HG02610 (cell line): Measurements from ENCODE around the gene CCDC9B.
A peak's percentile ranks its signal among the peaks of the same experiment; 100 is the strongest.

ENCODE experiments used
- ATAC-seq: cut with Tn5 transposase; IDR thresholded peaks from one replicate; pipeline ENCODE4 v1.9.1; 2021; ENCODE audit warnings: mild to moderate bottlenecking, moderate library complexity; ENCODE audit not compliant: unreplicated experiment

CCDC9B gene

DNA sequence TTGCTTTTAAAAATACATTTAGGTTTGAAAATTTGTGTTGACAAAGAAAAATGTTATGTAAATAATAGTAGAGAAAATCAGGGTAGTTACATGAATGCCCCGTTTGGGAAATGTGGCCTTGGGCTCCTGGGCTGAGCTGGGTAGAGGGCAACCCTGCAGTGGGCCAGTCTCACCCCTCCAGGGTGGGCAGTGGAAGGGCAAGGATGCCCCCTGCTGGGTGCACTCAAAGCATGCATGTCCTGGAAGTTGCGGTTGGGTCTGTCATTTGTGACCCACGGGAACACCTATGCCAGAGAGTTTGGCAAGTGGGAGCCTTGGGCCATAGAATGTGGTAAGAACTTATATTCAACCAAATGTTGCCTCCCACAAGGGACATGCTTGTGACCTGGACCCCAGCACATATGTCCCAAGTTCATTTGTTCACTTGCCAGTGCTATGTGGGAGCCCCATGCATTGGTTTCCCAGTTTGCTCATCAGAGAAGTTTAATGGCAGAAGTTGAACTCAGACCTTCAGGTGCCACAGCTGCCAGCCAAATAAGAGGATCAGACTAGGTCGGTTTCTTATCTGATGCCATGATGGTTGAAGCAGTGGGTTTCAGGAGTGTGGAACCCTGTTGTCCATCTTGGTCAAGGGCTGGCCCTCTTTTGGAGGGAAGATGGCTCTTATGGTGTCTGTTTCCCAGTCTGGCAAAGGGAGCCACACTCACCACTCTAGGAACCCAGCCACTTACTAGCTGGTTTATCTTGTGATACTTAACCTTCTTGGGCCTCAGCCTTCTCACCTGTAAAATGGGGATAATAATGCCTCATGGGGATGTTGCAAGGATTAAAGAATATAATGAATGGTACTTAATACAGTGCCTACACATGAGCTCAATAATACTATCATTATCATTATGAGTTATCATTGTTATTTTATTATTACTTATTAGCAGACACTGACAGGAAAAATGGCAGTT is 30.5 kb downstream of the CCDC9B start:
- no peak for ATAC-seq

DNA sequence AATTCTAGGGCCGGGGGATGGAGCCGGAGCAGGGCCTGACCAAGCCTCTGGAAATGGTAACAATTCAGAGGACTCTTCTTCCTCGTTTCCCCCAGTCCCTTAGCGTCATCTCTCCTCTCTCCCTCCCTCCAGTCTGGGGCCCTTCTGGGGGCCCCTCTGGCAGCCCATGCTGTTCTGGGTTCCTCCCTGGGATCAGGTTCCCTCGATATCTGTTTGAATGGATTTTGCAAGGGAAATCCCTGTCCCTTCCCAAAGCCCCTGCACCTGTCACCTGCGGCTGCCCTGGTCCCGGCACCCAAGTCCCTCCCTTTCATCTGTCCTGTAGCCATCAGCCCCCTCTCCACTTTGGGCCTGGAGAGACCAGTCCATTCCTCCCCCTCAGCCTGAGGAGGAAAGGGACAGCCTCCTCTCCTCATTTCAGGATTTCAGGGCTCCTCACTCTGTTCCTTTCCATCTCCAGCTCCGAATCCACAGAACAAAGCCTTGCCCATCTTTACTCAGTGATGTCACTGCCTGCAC is 31.3 kb downstream of the CCDC9B start:
- no peak for ATAC-seq

DNA sequence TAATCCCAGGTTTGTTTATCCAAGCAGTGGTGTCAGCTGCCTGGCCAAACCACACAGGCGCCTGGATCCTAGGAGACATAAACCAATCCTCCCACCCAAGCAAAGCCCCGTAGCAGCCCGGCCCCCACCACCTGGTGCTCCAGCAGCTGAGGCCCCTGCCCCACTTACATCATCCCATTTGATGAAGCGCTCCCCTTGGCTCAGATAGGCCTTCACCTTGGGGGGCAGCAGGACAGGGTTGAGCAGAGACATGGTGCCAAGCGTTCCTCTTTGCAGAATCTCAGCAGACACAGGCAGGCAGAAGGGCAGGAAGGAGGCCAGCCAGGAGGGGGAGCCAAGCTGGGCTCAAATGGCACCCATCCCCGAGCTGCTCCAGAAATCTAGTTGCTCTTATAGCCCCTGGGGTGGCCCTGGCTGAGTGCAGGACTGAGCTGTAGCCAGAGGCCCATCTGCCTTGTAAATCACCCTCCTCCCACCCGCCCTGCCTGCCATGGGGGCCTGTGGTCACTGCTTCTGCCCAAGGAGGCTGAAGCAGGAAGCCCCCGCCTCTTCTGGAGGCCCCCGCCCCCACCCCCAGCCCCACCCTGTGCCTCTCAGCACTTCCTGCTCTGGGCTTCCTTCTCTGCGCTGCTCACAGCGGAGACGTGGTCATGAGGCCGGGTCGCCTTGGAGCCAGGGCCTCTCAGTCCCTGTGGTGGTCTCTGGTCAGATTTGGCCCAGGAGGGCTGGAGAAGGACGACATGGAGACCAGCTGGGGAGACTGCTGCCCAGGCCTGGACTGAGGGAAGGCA is 33.1 kb downstream of the CCDC9B start, which contains the start of gene PLCB2:
PLCB2 (minus strand) TSS at position 515 of the 791 bp plus-strand sequence; CDS start at position 252, 263 bp downstream.
- ATAC-seq: peak; percentile 55

DNA sequence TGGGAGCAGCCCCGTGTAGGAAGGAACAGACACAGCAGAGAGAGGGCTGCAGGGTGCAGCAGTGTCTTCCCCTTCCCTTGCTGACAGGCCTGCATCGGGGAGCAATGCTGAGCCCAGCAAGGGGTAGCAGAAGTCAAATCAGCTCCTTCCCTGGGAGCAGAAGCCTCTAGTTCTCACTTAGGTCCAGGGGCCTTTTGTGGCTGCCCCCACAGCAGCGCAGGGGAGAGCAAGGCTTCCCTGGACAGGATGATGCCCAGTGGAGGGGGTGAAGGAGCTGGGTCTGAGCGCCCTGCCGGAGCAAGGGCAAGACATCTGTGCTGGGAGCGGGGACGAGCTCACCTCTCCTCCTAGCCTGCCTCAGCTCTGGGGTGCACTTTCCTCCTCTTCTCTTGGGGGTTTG is 33.8 kb downstream of the CCDC9B start:
- no peak for ATAC-seq

DNA sequence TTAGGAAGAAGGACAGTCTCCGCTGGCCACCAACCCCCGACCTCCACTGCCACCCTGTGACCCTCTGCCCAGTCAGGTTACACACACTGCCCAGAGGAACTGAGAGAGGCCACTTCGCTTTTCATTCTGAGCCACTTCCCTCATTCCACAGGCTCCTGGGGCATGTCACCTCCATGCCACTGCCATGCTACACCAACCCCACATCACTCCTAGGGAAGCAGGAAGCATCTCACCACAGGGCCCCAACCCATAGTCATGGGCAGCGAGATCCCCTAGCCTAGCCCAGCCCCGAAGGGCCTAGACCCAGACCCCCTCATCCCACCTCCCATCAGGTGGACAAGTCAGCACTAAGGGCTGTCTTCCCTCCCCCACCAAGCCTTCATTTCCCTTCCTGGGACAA is 34.4 kb downstream of the CCDC9B start:
- no peak for ATAC-seq

DNA sequence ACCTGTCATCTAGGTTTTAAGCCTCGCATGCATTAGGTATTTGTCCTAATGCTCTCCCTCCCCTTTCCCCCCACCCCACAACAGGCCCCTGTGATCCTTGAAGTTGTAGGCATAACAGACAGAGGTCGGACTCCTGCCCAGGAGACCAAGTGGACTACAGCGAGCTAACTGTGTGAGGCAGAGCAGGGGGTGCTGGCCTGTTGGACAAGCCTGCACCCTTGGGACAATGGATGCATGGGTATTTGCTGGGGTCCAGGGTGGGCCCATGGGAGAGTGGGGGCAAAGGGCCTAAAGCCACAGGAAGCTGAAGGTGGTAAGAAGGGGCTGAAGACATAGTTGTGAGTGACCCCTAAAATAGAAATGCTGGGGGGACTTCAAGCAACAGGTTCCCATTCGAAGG is 35.5 kb downstream of the CCDC9B start:
- no peak for ATAC-seq

DNA sequence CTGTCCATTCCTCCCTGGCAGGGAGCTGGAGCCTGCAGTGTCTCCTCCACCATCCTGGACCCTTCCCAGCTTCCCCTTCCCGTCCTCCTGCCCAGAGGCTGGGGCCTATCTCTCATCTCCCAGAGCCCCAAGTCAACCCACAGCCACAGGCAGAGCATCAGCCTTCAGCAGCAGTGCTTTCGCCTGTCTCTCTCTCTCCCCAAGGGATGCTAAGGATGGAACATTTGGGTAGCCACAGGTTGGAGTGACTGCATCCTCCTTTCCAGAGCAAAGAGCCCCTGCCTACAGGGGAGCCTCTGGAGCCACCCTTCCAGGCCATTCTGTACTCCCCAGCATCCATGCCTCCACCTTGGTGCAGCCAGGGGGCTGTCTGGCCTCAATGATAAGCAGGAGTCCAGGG is 37.2 kb downstream of the CCDC9B start:
- ATAC-seq: no peak

DNA sequence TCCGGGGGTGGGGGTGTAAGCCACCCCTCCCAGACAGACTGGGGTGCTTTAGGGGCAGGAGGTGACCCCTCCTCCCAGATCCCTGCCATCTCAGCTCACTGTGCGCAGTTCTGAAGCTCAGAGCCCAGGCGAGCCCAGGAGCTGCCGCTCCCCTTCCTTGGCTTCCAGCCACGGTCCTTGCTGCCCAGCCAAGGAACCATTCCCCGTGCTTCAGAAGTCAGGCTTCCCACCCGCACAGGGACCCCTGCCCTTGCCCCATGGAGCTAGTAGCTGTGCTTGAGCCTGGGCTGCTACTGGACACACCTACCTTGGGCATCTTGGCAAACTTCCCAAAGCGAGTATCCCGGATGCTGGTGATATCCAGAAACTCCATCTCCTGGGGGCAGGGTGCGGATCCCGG is 37.8 kb downstream of the CCDC9B start:
- ATAC-seq: no peak

DNA sequence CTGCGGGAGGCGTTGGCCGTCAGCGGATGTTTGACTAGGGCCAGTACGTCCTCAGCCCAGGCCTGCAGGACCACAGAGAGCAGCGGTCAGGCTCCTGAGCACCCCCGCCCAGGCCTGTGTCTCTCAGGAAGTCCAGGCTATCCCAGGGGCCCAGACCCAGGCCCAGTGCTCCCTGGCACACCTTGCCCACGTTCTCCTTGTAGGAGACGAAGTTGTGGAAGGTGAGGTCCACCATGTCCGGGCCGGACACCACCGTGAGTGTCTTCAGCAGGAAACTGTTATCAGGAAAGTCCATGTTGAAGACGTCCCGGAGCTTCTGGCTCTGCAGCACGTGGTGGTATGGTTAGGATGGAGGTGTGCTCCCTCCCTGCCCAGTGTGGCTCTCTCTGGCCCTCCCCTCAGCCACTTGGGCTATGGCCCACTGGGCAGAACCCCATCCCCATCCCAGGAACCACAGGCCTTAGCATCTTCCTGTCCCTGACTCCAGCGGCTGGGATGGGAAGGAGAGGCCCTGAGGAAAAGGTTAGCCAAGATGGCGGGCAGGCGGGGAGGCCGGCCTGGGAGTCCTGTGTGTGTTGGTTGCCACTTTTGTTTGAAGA is 38.4 kb downstream of the CCDC9B start:
- ATAC-seq: no peak

DNA sequence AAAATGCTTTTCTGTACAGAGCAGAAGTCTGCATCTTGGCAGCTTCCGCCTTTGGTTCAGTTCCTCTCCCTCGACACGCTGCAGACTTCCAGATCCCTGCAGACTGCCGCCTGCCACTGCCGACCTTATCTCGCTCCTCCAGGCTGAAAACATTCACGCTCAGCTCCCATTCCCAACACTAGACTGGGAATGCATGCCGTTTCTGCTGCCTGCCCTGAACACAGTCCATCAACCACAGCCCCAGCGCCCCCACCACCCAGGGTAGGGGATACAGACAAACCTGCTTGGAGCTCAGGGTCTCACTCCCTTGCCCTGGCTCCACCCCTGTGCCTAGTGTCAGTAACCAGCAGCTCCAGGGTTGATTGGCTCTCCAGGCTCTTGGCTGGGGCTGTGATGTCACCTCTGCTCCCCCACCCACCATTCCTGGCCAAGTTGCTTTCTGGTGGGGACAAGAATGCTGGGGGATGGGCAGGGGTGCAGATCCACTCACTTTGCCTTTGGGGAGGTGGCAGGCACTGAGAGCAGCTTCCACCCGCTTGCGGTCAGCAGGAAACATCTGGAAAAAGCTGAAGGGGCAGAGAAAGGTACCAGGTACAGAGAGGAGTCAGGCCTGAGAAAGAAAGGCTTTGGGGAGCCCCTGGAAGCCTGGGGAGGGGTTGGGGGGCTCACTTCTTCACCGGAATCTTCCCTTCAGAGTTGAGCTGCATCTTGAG is 39.1 kb downstream of the CCDC9B start:
- ATAC-seq: no peak

DNA sequence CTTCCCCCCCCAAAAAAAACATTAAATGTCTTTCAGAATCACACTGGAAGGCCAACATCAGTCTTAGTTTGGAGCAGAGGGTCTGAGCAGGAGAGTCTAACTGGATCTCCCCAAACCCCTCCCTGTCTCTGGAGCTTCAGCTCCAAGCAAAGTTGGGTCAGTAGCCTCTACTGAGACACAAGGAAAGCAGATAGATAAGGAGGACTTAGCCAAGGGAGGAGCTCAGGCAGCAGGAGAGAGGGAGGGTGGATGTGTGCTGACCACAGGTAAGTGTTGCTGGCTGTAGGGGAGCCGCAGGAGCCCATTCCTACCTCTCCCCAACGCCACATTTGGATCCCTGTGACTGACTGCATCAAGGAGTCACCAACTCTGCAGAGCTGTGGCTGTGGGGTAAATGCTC is 40.0 kb downstream of the CCDC9B start:
- ATAC-seq: no peak

DNA sequence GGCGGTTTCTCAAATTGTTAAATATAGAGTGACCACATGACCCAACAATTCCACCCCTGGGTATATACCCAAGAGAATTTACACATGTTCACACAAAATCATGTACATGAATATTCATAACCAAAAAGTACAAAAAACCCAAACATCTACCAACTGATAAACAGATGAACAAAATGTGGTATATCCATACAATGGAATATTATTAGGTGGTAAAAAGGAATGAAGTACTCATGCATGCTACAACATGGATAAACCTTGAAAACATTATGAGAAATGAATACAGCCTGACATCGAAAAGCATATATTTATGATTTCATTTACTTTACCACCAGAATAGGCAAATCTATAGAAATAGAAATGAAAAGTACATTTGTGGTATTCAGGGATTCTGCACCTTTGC is 40.4 kb downstream of the CCDC9B start:
- ATAC-seq: no peak

DNA sequence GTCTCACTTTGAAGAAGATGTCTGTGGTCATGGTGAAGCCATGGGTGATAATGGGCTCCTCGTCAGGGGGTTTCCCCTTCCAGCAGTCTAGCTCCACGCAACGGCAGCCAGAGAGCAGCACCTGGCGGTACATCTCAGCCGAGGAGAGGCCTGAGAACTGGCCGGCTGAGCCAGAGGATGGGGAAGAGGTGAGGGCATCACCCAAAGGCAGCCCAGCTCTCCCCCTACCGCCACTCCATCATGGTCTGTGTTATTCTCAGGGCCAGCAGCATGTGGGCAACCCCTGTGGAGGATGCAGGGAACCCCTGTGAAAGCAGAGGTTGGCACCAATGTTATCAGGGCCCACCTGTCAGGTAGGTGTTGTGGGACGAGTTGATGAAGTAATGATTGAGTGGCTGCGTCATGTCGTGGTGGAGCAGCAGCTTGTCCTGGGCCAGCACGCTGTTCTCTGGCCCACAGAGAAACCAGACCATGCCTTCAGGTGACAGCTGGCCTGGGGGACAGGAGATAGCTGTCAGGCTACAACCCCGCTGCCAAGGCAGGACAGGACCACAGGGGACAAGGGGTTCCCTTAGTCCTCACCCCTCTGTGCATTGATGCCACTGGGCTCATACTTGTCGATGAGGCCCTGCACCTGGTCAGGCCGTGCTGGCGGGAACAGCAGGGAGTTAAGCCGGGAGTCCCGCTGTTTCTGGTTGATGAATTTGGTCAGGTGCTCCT is 42.4 kb downstream of the CCDC9B start:
- ATAC-seq: no peak

DNA sequence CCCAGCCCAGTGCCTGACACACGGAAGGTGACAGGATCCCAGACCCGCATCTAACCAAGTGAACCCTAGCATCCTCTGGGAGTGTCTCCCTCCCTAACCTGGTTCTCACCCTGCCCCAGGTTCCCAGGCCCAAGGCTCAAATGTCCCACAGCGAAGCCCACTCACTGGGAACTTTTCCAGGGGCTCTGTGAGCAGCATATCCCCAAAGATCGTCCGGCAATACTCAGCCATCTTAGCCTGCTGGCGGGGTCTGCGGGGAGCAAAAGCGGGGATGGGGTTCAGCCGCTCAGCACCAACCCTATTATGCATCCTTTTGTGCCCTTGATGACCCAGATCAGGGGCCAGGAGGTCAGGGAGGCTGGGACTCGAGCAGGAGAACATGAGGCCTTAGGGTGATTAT is 43.4 kb downstream of the CCDC9B start:
- ATAC-seq: no peak

DNA sequence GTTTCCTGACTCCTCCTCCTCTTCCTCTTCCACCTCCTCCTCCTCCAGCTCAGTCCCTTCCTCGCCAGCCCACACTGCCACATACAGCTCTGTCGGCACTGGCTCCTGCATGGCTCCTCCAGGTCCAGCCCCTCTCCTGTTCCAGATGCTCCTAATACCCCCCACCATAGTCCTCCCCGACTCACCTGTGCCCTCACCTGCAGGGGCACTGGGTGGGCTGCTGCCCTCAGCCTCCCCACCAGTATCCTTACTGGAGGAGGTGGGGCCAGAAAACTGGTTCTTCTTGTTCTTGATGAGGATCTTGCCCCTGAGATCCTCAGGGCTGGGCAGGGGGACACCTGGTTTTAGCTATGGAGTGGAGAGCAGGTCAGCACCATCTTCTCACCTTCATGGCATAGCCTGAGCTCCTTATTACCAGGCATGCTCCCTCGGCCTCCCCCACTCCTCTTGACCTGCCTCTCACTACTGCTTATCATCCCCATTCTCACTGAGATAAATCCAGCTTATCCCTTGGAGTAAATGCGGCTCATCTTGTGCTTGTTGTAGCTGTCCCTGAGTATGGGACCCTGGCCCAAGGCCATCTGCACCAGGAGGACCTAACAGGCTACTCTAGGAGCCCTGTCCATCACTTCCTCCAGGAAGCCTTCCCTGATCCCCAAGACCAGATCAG is 44.0 kb downstream of the CCDC9B start:
- ATAC-seq: no peak

DNA sequence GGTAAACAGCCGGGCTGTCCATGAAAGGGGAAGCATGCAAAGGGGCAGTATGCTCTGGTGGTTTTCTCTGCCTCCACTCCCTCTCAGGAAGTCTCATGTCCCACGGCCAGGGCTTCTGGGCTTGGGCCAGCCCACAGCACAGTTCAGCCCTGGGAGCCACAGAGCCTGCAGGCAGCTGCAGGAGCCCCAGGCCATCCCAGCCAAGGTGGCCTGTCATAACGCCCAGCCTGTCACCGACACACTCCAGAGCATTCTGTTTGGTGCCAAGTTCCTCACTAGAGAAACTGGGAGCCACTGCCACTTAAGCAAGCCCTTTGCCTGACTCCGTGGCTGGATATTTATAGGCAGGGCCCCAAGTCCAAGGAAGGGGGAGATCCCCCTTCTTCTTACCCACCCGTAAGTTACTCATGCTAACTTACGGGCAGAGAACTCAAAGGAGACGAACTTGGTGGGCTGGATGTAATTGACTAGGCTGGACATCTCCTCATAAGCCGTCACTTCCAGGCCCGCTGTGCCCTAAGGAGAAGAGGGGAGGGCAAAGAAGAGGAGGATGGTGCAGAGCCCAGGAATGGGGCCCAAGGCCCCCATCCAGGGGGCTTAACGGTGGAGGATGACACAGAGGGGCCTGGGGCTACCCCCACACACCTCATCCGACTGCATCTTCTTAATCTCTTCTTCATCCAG is 44.7 kb downstream of the CCDC9B start:
- ATAC-seq: no peak

DNA sequence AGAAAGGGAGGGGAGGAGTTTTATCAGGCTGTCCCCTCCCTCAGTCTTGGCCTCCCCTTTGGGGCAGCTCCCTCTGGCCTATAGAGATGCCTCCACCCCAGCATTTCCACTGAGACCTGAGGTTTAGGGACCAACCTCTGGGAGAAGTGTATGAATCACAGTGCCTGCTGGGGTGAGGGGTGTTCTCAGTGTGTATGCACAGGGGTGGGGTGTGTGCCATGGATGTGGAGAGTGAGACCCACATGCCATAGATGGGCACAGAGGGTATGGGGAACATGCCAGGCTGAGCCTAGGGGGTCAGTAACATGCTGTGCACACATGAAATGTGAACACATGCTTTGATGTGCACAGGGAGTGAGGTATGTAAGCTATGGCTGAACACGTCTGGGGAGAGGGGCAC is 45.4 kb downstream of the CCDC9B start:
- ATAC-seq: no peak

DNA sequence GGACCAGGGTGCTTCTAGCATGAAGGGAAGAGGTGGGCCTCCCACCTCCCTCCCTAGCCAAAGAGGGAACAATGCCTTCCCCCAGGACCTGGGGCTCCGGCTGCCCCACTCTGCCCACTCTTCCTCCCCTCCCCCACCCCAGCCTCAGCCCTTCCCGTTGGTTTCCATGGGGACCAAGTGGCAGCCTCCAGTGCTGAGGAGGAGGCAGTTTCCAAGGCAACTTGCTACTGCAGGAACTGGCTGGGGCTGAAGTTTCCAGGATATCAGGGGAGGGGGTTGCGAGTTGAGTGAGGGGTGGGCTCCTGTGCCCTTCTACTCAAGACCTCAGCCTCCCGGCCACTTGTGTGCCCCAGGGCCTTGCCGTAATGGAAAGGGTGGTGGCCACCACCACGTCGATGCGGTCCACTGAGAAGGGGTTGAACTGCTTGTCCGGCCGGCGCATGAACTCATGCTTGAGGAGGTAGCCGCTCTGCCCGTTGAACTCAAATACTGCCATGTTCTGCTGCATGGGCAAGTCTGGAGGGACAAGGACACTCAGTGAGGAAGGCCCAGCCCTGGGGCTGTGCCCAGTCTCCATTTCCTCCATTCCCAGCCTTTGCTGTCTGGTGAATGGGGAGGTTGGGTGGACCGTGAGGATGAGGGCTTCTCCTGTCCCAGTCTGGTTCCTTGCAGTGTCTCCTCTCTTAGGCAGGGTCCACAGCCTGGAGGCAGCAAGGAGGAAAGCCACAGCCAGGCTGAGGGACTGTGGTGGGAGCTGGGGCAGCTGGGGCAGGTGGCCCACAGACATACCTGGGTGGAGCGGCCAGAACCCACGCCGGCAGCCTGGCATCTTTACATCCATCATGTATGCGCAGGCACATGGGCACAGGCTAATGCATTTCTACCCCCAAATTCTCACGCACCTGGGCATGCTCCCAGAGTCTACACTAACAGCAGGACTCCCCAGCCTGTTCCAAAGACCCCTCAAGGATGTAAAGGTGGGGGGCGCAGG is 46.5 kb downstream of the CCDC9B start:
- no peak for ATAC-seq
